Transverse colon (tissue), 4 donors: ENCODE measurements around the gene FLVCR2. TPM values are rescaled to one million over a fixed set of nuclear protein-coding genes. Genes with fewer than 3 reads are reported as not detected.

ENCODE experiments used
- DNase-seq: peaks from one replicate; pipeline ENCODE4 v3.0.0-alpha.2; 2019
- H3K27ac ChIP-seq, 4 donors: fragments of 200-600 bp; sonication (generic); 2 replicates each; pipeline ENCODE4 v1.5.1; 2016 to 2018; ENCODE audit warnings: inconsistent platforms in 4 of 4
- H3K27me3 ChIP-seq: fragments of 200-600 bp; sonication (generic); 2 replicates; pipeline ENCODE4 v1.5.1; 2017; ENCODE audit warnings: inconsistent platforms
- H3K36me3 ChIP-seq, 4 donors: fragments of 200-600 bp; sonication (generic); 2 replicates each; pipeline ENCODE4 v1.5.1; 2017 to 2019; ENCODE audit warnings: inconsistent platforms in 4 of 4
- H3K4me1 ChIP-seq, 4 donors: fragments of 200-600 bp; sonication (generic); 2 replicates each; pipeline ENCODE4 v1.5.1; 2017 to 2020; ENCODE audit warnings: inconsistent platforms in 4 of 4
- H3K4me3 ChIP-seq, 4 donors: fragments of 200-600 bp; sonication (generic); 1 replicate in 1 of 4; 2 replicates in 3 of 4; pipeline versions ENCODE4 v1.5.1 to v1.6.1; 2017 to 2019; ENCODE audit warnings: inconsistent platforms in 4 of 4
- H3K9me3 ChIP-seq, 2 donors: fragments of 200-600 bp; sonication (generic); 2 replicates each; pipeline ENCODE4 v1.5.1; 2017 to 2019; ENCODE audit warnings: inconsistent platforms in 2 of 2
- CTCF ChIP-seq, 5 experiments: fragments of 200-600 bp in 3 of 5; fragments of 450-650 bp in 2 of 5; sonication (generic) in 3 of 5; IDR thresholded peaks; 1 replicate in 2 of 5; 2 replicates in 3 of 5; pipeline ENCODE4 v1.5.1; 2016 to 2017; ENCODE audit warnings: antibody characterized with exemption in 5 of 5, inconsistent platforms in 3 of 5, mild to moderate bottlenecking in 2 of 5, moderate library complexity in 1 of 5
- EP300 ChIP-seq: sonication (generic); formaldehyde crosslinking; IDR thresholded peaks from one replicate; pipeline ENCODE4 v1.6.1; 2017; ENCODE audit warnings: antibody characterized with exemption, low read depth
- POLR2A ChIP-seq: fragments of 450-650 bp; IDR thresholded peaks from one replicate; pipeline ENCODE4 v1.6.1; 2016; ENCODE audit warnings: antibody characterized with exemption, mild to moderate bottlenecking, moderate library complexity
- POLR2AphosphoS5 ChIP-seq, 3 donors: sonication (generic); formaldehyde crosslinking; IDR thresholded peaks; one replicate each; pipeline ENCODE4 v1.6.1; 2016; ENCODE audit warnings: antibody characterized with exemption in 3 of 3
- WGBS, 2 donors: methylation state at CpG; one replicate each; pipeline ENCODE4 v1.1.5; 2018; ENCODE audit warnings: low coverage in 1 of 2; 5-methylcytosine and 5-hydroxymethylcytosine counted together
- in situ Hi-C, 4 donors: fragments of 200-750 bp; cut with MboI; loops; one replicate each; pipeline versions ENCODE4 v1.15.0 to v1.15.1; 2017; ENCODE audit warnings: low sequenced_read_pairs in 3 of 4, low pct_ligation_motif_present in 1 of 4, low pct_unique_long_range_greater_than_20kb in 1 of 4
- intact Hi-C: fragments of 100-400 bp; cut with DNase I; formaldehyde crosslinking; loops from one replicate; pipeline ENCODE4 v1.15.1; 2023; ENCODE audit warnings: low total_unique reads
- total RNA-seq, 4 donors: library from RNA; depleted of rRNA; stranded (reverse); fragments of >200 nt; gene quantifications; one replicate each; pipeline ENCODE4 v1.1.0, GENCODE V29; 2016

The FLVCR2 gene
- total RNA-seq, 4 donors from 2014 or later, result 6.2 to 54.5 (median 45.0) TPM

GRCh38 chr14:75658957-75659356 is 80.5 kb downstream of the FLVCR2 start:
- no peak overlapping the region for H3K27ac ChIP-seq
- in situ Hi-C loops, result no loop called here
- intact Hi-C loops, result no loop called here

GRCh38 chr14:75660238-75660629 is 81.8 kb downstream of the FLVCR2 start:
- Histone ChIP-seq H3K27ac (peak overlapping the region; percentile 90 to 95 (median 92)), H3K36me3 (peaks cover 0 to 3% (median 0%) of the 10 kb centered on the region in 4 donors), H3K4me3 (peak overlapping the region; percentile 21 to 99 (median 76)), H3K27me3 (no peaks in the 10 kb centered on the region), H3K9me3 (no peaks in the 10 kb centered on the region), H3K4me1 (peaks cover 4 to 27% (median 17%) of the 10 kb centered on the region in 4 donors)
- intact Hi-C loops, result no loop called here
- 16 to 20% methylated on average over 3 to 4 of the region's 4 CpGs for WGBS, 2 donors
- DNase-seq, result no peak
- TF ChIP-seq POLR2A (no peak), EP300 (no peak), CTCF (IDR thresholded peaks at IDR 0.05) (no peak), POLR2AphosphoS5 (IDR thresholded peaks at IDR 0.05) (no peak)
- in situ Hi-C loops, result no loop called here

More at GRCh38 chr14:75658957-75659356, 80.5 kb downstream of the FLVCR2 start:
- no peak for TF ChIP-seq POLR2A
- no peak for TF ChIP-seq POLR2AphosphoS5 (IDR thresholded peaks at IDR 0.05)
- Histone ChIP-seq H3K4me1 (peaks cover 4 to 28% (median 17%) of the 10 kb centered on the region in 4 donors), H3K9me3 (no peaks in the 10 kb centered on the region), H3K4me3 (no peak overlapping the region), H3K36me3 (peaks cover 0 to 3% (median 0%) of the 10 kb centered on the region in 4 donors), H3K27me3 (no peaks in the 10 kb centered on the region)
- 94 to 100% methylated on average over 2 of the region's 2 CpGs for WGBS, 2 donors
- DNase-seq, result no peak

GRCh38 chr14:75660630-75661498 is 82.4 kb downstream of the FLVCR2 start, which contains the start of the genes ERG28 and TTLL5:
ERG28 (minus strand) TSS chr14:75660876; CDS start chr14:75657502, 3,374 bp downstream.
TTLL5 (plus strand) TSS chr14:75661246; CDS start chr14:75663150, 1,904 bp downstream.
- Histone ChIP-seq H3K4me3 (peak within 1 kb of the TSS; percentile 71 to 99 (median 76)), H3K9me3 (no peaks in the 10 kb centered on the region), H3K4me1 (peaks cover 4 to 27% (median 17%) of the 10 kb centered on the region in 4 donors), H3K27me3 (no peaks in the 10 kb centered on the region), H3K27ac (peak within 1 kb of the TSS; percentile 90 to 95 (median 92)), H3K36me3 (peaks cover 0 to 3% (median 0%) of the 10 kb centered on the region in 4 donors)
- 0 to 1% methylated on average over 30 to 45 of the region's 60 CpGs for WGBS, 2 donors
- intact Hi-C loops (no loop called here), in situ Hi-C loops (no loop called here)
- no peak for TF ChIP-seq CTCF (IDR thresholded peaks at IDR 0.05)
- TF ChIP-seq POLR2AphosphoS5 (IDR thresholded peaks at IDR 0.05), result peak; percentile 57 to 68 (median 68)
- peak; percentile 75 for TF ChIP-seq POLR2A
- no peak for TF ChIP-seq EP300
- DNase-seq, result peak; percentile 97

- in situ Hi-C loops (no loop called here), intact Hi-C loops (no loop called here)
- WGBS, 2 donors, result 0% methylated on average over 5 to 13 of the region's 18 CpGs
- Histone ChIP-seq H3K4me1 (peaks cover 4 to 27% (median 17%) of the 10 kb centered on the region in 4 donors), H3K27ac (peak overlapping the region; percentile 90 to 95 (median 92)), H3K9me3 (no peaks in the 10 kb centered on the region), H3K36me3 (peaks cover 0 to 7% (median 0%) of the 10 kb centered on the region in 4 donors), H3K27me3 (no peaks in the 10 kb centered on the region), H3K4me3 (peak overlapping the region; percentile 71 to 99 (median 76))
- DNase-seq, result no peak
- TF ChIP-seq EP300 (no peak), CTCF (IDR thresholded peaks at IDR 0.05) (no peak), POLR2A (no peak), POLR2AphosphoS5 (IDR thresholded peaks at IDR 0.05) (no peak)
These were observed 83.0 kb downstream of the FLVCR2 start for GRCh38 chr14:75661499-75661814.
